ENCODE measurements around the gene G2E3. TPM values are rescaled to one million over a fixed set of nuclear protein-coding genes. Genes with fewer than 3 reads are reported as not detected.

The G2E3 gene
- total RNA-seq, 1 experiment from 2014 or later: 27.8 TPM

- no TSS peak for BruUV-seq (replicated peaks)
- Histone ChIP-seq H3K9me3 (ENCODE audit: low read length) (no peaks in the 10 kb centered on the region), H3K9me2 (replicated peaks; ENCODE audit: low read length) (no peaks in the 10 kb centered on the region), H3K79me2 (ENCODE audit: low read length) (peaks cover 66% of the 10 kb centered on the region), H3K27me3 (ENCODE audit: low read length) (no peaks in the 10 kb centered on the region), H4K20me1 (ENCODE audit: low read length) (peaks cover 24% of the 10 kb centered on the region), H3K4me1 (ENCODE audit: insufficient read depth, low read length) (peaks cover 19% of the 10 kb centered on the region), H3K4me2 (ENCODE audit: low read length) (peak overlapping the region; percentile 87), H2AFZ (ENCODE audit: low read length) (no peak overlapping the region), H3K4me3 (ENCODE audit: low read length) (peak overlapping the region; percentile 96), H3K36me3 (ENCODE audit: low read depth, low read length) (peaks cover 5% of the 10 kb centered on the region; the same call in 1 of the 2 replicates), H3F3A (ENCODE audit: low read length, unreplicated experiment) (no peaks in the 10 kb centered on the region), H3K27ac (ENCODE audit: low read length) (no peak overlapping the region), H3K9ac (ENCODE audit: low read length) (peak overlapping the region; percentile 88)
- no peak for TF ChIP-seq EZH2 (IDR thresholded peaks at IDR 0.05; ENCODE audit: low read length, unreplicated experiment)
- TF ChIP-seq EZH2phosphoT487 (IDR thresholded peaks at IDR 0.05; ENCODE audit: borderline replicate concordance, low read length): no peak
- CTCF ChIA-PET: no interaction called here
- DNase-seq (no peak), ATAC-seq (no peak)
- POLR2A ChIA-PET (ENCODE audit: unreplicated experiment): no interaction called here
- intact Hi-C loops (cut with micrococcal nuclease): loop anchor here (2.0 kb wide), 2 partner anchors 20 to 60 kb away; no protein-coding TSS in a partner anchor
Observed at GRCh38 chr14:30560581-30560980, 1.6 kb downstream of the G2E3 start.

DNA sequence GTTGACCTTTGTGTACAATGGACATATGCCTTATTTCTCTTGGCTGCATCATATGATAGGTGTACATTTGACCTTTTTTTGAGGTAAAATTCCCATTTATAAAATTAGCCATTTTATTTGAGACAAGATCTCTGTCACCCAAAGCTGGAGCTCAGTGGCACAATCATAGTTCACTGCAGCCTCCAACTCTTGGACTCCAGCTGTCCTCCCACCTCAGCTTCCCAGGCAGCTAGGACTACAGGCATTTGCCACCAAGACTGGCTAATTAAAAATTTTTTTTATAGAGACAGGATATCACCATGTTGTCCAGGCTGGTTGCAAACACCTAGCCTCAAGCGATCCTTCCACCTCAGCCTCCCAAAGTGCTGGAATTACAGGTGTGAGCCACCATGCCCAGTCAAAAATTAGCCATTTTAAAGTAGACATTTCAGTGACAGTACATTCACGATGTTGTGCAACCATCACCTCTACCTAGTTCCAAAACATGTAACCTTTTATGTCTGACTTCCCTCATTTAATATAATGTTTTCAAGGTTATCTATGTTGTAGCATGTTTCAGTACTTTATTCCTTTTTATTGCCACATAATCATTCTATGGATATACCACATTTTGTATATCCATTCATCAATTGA lies 5.4 kb downstream of the G2E3 start:
- no TSS peak for BruUV-seq (replicated peaks)
- no peak overlapping the region for H2AFZ ChIP-seq (ENCODE audit: low read length)
- no peaks in the 10 kb centered on the region for H3K9me2 ChIP-seq (replicated peaks; ENCODE audit: low read length)
- H3K4me3 ChIP-seq (ENCODE audit: low read length): no peak overlapping the region
- peaks cover 99% of the 10 kb centered on the region for H3K79me2 ChIP-seq (ENCODE audit: low read length)
- no peaks in the 10 kb centered on the region for H3F3A ChIP-seq (ENCODE audit: low read length, unreplicated experiment)
- H3K4me1 ChIP-seq (ENCODE audit: insufficient read depth, low read length): peaks cover 13% of the 10 kb centered on the region; the same call in 1 of the 2 replicates
- DNase-seq (no peak), ATAC-seq (no peak)
- H3K9me3 ChIP-seq (ENCODE audit: low read length): no peaks in the 10 kb centered on the region
- peaks cover 53% of the 10 kb centered on the region for H4K20me1 ChIP-seq (ENCODE audit: low read length)
- ChIA-PET POLR2A (ENCODE audit: unreplicated experiment) (no interaction called here), CTCF (no interaction called here)
- no peak overlapping the region for H3K27ac ChIP-seq (ENCODE audit: low read length)
- no peaks in the 10 kb centered on the region for H3K27me3 ChIP-seq (ENCODE audit: low read length)
- H3K9ac ChIP-seq (ENCODE audit: low read length): no peak overlapping the region
- H3K36me3 ChIP-seq (ENCODE audit: low read depth, low read length): peaks cover 7% of the 10 kb centered on the region; the same call in 1 of the 2 replicates
- TF ChIP-seq EZH2 (IDR thresholded peaks at IDR 0.05; ENCODE audit: low read length, unreplicated experiment) (no peak), EZH2phosphoT487 (IDR thresholded peaks at IDR 0.05; ENCODE audit: borderline replicate concordance, low read length) (no peak)
- TF ChIP-seq, protein P1, sequence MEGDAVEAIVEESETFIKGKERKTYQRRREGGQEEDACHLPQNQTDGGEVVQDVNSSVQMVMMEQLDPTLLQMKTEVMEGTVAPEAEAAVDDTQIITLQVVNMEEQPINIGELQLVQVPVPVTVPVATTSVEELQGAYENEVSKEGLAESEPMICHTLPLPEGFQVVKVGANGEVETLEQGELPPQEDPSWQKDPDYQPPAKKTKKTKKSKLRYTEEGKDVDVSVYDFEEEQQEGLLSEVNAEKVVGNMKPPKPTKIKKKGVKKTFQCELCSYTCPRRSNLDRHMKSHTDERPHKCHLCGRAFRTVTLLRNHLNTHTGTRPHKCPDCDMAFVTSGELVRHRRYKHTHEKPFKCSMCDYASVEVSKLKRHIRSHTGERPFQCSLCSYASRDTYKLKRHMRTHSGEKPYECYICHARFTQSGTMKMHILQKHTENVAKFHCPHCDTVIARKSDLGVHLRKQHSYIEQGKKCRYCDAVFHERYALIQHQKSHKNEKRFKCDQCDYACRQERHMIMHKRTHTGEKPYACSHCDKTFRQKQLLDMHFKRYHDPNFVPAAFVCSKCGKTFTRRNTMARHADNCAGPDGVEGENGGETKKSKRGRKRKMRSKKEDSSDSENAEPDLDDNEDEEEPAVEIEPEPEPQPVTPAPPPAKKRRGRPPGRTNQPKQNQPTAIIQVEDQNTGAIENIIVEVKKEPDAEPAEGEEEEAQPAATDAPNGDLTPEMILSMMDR (conservative IDR thresholded peaks at IDR 0.05; ENCODE audit: low read depth, low read length): no peak
- H3K4me2 ChIP-seq (ENCODE audit: low read length): no peak overlapping the region
- intact Hi-C loops (cut with micrococcal nuclease): no loop called here

DNA sequence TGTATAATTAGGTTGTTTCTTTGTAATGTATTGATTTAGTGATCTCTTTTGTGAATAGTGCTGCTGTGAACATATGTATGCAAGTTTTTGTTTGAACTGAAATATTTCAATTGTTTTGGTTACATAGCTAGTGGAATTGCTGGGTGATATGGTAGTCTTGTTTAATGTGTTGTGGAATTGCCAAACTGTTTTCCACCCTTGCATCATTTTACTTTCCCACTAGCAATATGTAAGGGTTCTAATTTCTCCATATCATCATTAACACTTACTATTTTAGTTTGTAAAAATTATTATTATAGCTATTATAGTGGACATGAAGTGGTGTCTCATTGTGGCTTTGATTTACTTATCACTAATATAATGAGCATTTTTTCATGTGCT lies 5.9 kb downstream of the G2E3 start:
- no TSS peak for BruUV-seq (replicated peaks)
- H3K9me3 ChIP-seq (ENCODE audit: low read length): no peaks in the 10 kb centered on the region
- H2AFZ ChIP-seq (ENCODE audit: low read length): no peak overlapping the region
- H3F3A ChIP-seq (ENCODE audit: low read length, unreplicated experiment): no peaks in the 10 kb centered on the region
- POLR2A ChIA-PET (ENCODE audit: unreplicated experiment): no interaction called here
- CTCF ChIA-PET: no interaction called here
- H3K4me3 ChIP-seq (ENCODE audit: low read length): no peak overlapping the region
- ATAC-seq: no peak
- H3K9me2 ChIP-seq (replicated peaks; ENCODE audit: low read length): no peaks in the 10 kb centered on the region
- no peak for DNase-seq
- peaks cover 13% of the 10 kb centered on the region; the same call in 1 of the 2 replicates for H3K4me1 ChIP-seq (ENCODE audit: insufficient read depth, low read length)
- H3K36me3 ChIP-seq (ENCODE audit: low read depth, low read length): peaks cover 7% of the 10 kb centered on the region; the same call in 1 of the 2 replicates
- no peaks in the 10 kb centered on the region for H3K27me3 ChIP-seq (ENCODE audit: low read length)
- TF ChIP-seq EZH2phosphoT487 (IDR thresholded peaks at IDR 0.05; ENCODE audit: borderline replicate concordance, low read length) (no peak), EZH2 (IDR thresholded peaks at IDR 0.05; ENCODE audit: low read length, unreplicated experiment) (no peak)
- TF ChIP-seq, protein P1 (conservative IDR thresholded peaks at IDR 0.05; ENCODE audit: low read depth, low read length): no peak
- H3K4me2 ChIP-seq (ENCODE audit: low read length): no peak overlapping the region
- H3K27ac ChIP-seq (ENCODE audit: low read length): no peak overlapping the region
- H3K79me2 ChIP-seq (ENCODE audit: low read length): peaks cover 99% of the 10 kb centered on the region
- intact Hi-C loops (cut with micrococcal nuclease): no loop called here
- H4K20me1 ChIP-seq (ENCODE audit: low read length): peaks cover 54% of the 10 kb centered on the region
- H3K9ac ChIP-seq (ENCODE audit: low read length): no peak overlapping the region
